SH-SY5Y (cell line): Measurements from ENCODE around the gene CFAP299.

ENCODE experiments used
- GATA2 ChIP-seq: IDR thresholded peaks from 2 replicates; pipeline ENCODE4 v1.6.1; 2011; ENCODE audit warnings: mild to moderate bottlenecking, low read depth, low read length
- GATA3 ChIP-seq: IDR thresholded peaks from 2 replicates; pipeline ENCODE4 v1.6.1; 2011; ENCODE audit warnings: low read depth, mild to moderate bottlenecking, low read length, moderate library complexity

CFAP299 gene

DNA sequence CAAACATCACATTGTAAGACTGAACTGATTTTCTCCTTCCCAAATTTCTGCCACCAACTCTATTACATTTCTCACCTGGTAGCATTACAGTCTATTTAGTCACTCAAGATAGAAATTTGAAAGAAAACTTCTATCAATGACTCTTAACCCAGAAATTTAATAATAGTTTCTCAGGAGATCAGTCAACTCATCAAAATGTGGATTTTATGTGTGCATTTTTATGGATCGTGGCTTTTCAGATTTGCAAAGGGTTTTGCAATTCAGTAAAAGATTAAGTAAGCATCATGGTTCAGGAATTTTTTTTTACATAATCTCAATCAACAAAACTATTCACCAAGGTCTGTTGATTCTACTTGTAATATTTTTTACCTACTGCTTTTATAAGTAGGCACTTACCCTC lies 111.1 kb downstream of the CFAP299 start:
- TF ChIP-seq GATA2 = no peak
- TF ChIP-seq GATA3 = no peak

DNA sequence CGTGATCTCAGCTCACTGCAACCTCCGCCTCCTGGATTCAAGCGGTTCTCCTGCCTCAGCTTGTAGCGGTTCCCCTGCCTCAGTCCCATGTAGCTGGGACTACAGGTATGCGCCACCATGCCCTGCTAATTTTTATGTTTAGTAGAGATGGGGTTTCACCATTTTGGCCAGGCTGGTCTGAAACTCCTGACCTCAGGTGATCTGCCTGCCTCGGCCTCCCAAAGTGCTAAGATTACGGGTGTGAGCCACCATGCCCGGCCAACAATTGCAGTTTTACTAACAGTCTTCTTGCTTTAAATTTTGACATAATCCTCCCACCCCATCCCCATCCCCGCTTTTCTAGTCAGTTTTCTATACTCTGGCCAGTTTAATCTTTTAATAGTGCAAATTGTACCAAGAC lies 112.0 kb downstream of the CFAP299 start:
- TF ChIP-seq GATA3 (no peak), GATA2 (no peak)

DNA sequence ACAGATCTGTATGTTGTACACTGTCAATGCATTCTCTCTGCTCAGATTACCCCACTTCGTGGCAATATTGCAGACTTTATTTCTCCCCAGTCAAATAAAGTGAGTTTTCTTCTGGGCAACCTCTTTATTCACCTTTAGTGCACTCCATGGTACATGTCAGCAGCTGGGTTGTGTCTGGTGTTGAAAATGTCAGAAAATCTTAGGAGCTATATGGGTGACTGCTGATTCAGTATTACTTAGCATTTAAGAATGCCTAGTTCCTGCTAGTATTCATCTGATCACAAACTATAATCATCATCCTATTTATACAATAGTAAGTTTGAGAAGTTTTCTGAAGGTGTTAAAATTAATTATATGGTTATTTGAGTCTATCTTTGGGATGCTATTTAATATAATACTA lies 112.5 kb downstream of the CFAP299 start:
- TF ChIP-seq GATA2 (no peak), GATA3 (no peak)

DNA sequence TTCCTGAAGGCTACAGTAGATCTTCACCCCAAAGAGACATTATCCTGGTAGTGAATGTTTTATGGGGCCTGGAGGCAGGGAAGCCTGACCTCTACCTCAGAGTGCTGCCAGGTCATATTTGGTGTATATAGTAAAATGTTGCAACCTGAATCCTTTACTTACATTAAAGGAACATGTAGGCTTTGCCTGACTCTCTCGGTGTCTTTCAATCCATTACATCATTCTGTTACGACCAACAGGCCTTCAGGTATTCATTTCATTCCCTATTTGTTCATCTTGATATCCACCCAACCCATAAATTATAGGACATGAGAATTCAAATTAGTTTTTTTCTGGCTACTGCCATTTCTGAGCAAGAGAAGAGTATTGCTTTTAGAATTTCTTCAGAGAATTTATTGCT lies 116.5 kb downstream of the CFAP299 start:
- no peak for TF ChIP-seq GATA3

DNA sequence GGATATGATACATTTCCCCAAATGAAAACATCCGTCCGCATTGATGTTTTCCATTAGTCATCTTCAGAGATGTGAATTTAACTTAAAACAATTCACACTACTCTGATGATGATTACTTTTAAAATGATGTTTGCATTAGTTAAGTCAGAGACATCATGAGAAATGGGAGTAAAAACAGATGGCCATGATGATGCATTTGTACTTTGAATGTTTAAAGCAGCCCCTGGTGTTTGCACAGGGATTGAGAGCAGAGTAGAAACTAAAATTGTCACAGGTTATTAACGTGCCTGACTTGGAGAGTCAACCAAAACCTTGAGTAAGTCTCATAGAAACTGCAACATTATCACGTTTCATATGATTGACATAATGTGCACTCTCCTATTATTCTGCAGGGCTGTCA lies 117.2 kb downstream of the CFAP299 start:
- TF ChIP-seq GATA3 (no peak), GATA2 (no peak)

DNA sequence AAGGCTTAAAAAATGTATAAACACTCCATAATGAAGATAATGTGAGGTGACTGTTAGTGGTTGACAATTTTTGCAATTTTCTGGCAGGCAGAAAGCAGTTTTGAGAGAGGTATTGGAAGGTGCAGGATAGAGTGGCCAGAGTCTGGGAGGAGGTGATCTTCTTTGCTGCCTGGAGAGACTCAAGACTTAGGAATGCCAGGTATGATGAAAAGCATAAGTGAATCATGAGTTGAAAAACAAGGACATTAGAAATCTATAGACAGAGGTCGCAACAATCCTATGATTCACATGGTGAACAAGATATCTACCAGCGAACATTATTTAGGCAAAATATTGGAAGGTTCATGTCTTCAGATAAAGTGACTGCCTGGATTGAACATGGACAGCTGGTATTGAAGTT lies 118.5 kb downstream of the CFAP299 start:
- TF ChIP-seq GATA2 = no peak
- no peak for TF ChIP-seq GATA3

DNA sequence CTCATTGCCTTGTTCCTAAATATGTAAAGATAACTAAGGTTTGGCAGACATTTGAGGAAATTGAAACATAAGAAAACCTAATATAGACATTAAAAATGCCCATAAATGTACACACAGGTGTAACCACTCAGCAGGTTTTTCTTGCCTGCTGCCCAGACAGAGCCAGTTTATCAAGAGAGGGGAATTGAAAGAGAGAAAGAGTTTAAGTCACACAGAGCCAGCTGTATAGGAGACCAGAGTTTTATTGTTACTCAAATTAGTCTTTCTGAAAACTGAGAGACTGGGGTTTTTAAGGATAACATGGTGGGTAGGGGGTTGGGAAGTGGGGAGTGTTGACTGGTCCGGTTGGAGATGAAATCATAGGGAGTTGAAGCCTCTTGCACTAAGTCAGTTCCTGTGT lies 119.0 kb downstream of the CFAP299 start:
- TF ChIP-seq GATA2 (no peak), GATA3 (no peak)

DNA sequence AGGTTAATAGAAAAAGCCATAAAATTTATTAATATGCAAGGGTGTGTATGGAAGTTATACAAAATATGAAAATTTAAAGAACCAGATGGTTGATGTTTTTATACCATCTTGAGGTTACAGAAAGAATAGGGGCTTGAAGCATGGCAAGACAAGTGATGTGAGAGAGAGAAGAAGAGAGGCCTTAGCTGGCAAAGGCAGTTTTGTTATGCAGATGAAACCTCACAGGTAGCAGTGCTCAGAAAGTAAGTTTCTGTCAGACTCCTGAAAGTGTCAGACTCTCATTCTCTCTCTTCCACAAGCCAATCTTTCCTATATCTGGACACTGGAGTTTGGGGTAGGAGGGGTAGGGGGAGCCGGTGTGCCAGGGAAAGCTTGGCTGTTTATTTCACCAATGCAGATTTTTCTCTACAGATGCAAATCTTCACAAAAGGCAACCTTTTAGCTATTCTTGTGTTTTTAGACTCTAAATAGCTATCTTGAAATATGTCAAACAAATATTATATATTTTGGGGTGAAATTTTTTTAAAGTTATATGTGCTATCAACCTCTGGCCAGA lies 124.5 kb downstream of the CFAP299 start:
- no peak for TF ChIP-seq GATA3
- no peak for TF ChIP-seq GATA2

DNA sequence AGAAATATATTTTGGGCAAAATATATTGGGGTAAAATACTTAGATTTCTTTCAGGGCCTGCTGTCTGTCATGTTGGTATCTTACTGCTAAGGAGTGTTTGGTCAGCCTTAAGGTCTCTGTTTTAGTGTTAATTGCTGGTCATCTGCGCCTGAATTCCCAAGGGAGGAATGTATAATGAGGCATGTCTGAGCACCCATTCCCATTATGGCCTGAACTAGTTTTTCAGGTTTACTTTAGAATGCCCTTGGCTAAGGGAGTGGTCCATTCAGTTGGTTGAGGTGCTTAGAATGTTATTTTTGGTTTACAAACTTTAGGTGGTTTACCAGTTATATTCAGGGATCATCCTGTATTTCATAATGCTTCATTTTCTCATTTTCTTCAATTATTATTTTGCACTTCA lies 125.9 kb downstream of the CFAP299 start:
- no peak for TF ChIP-seq GATA3
- TF ChIP-seq GATA2 = no peak

DNA sequence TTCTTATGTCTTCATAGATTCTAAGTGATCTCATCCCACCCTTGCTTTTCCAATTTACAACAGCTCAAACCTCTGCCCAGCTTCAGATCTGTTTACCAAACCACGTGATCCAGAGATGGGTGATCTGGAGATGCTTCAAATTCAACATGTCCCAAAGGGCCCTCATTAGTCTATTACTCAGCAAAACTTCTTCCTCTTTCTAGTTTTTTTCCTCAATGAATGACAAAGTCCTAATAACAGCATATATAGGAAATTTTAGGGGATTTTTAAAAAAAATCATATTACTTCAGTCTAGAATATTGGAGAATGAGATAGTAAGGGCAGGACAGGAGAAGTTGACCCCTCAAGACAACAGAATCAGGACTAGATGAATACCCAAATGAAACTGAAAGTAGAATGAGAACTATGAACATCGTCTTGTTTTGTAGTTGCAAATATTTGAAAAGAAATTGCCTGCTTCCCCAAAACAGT lies 127.1 kb downstream of the CFAP299 start:
- TF ChIP-seq GATA2 = no peak
- no peak for TF ChIP-seq GATA3

DNA sequence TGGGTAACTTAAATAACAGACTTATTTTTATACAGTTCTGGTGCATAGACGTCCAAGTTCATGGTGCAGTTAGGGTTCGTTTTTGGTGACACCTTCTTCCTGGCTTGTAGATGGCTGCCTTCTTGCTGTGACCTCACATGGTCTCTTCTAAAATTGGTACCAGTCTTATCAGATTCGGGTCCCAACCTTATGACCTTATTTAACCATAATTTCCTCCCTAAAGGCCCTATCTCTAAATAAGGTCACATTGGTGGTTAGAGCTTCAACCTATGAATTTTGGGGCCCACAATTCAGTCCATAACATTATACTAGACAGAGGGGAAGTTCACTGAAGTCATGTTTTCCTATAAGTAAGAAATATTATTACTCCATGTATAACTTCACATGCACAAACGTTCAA lies 128.0 kb downstream of the CFAP299 start:
- no peak for TF ChIP-seq GATA2
- TF ChIP-seq GATA3 = no peak

DNA sequence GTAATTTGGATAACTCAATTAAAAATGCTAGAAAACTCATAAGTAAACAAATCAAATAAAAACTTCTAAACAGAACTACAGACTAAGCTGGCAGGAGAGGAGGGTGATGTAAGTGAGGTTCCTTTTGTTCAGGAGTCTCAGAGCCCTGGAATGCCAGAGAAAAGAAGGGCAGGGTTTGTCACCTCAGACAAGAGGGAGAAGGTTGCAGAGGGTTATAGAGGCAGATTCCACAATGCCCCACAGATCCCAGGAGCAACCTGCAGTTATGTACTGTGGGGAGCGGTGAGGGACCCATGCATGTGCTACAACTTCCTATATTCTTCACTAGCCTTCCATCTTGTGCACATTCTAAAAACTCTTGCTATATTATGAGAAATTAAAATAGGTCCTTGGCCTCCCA lies 129.7 kb downstream of the CFAP299 start:
- no peak for TF ChIP-seq GATA3
- no peak for TF ChIP-seq GATA2

DNA sequence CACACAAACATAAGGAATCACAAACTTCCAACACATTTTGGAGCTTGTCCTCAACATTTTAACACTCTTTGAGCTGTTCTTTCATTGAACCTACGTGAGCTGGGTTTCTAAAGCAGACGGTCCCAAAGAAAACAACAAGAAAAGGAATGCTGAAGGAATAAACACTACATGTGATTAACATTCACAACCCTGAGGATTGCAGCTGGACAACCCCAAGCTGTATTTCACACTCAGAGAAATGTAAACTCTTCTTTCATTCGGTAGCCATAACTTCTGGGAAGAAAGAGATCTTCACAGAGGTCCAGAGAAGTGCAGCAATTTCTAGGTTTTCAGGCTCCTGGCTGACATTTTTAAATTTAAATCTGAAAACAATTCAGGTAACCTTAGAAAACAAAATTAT lies 130.2 kb downstream of the CFAP299 start:
- TF ChIP-seq GATA2 (no peak), GATA3 (no peak)

DNA sequence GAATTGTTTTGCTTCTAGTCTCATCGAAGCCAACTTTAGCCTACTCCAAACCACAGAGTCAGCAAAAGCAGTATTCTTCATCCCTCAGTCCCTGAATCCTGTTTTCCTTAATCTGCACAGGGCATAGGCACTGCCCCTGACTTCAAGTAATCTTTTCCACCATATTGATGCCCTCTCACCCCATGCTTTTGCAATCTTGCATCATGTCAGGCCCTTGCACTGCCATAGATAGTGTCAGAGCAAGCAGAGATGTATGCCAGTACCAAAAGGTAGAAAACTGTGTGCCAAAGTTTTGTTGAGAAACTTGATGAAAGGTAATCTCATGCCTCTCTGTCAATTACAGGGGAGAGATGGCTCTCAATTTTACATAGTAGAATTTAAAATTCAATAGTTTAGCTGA lies 131.1 kb downstream of the CFAP299 start:
- TF ChIP-seq GATA2 = no peak
- TF ChIP-seq GATA3 = no peak

DNA sequence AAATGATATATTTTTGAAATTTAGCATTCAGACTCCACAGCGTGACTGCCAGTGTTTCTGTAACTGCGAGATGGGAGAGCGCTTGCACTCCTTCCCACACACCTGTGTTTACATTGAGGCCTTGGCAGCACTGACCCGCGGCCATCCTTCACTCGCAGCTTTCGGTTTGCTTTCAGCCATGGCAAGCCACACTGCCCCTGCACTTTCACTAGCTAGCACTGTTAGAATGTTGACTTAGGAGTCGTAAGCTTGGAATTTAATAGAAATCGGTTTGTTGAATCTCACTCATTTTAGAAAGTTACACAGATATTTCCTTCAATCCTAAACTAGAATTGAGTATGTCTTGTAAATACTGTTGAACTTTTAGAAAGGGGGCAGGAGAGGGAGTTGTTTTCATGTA lies 136.2 kb downstream of the CFAP299 start:
- TF ChIP-seq GATA2 (no peak), GATA3 (no peak)

DNA sequence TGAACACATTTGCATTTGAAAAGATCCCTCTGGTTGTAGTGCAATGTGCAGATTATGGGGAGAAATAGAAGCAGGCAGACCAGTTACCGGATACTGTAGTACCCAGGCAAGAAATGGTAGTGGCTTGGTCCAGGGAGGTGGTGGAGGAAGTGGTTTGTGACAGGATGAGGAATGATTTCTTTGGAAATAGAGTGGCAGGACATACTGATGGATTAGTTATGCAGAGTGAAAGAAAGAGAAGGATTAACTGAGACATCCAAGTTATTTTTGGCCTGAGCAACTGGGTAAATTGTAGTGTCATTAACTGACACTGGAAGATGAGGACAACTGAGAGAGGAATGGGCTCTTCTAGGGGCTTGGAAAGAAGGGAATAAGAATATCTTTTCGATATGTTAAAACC lies 139.7 kb downstream of the CFAP299 start:
- TF ChIP-seq GATA3 (no peak), GATA2 (no peak)

DNA sequence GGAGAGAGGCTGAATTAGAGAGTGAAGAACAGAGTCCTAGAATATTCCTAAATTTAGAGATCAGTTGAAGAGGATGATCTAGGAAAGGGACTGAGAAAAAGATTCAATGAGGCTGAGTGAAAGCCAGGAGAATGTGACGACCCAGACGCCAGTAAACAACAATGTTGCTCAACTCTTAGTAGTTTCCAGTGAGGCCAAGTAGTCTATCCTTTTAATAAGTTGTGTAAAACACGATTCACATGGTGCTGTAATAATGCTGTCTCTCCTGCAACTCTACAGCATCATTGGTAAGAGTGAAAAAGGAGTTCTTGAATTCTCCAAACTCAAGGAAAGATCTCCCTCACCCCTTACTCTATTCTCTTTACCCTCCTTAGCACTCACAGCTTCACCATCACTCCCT lies 140.3 kb downstream of the CFAP299 start:
- TF ChIP-seq GATA3 (no peak), GATA2 (no peak)
